ENCODE measurements around the gene C1QTNF3.

DNA sequence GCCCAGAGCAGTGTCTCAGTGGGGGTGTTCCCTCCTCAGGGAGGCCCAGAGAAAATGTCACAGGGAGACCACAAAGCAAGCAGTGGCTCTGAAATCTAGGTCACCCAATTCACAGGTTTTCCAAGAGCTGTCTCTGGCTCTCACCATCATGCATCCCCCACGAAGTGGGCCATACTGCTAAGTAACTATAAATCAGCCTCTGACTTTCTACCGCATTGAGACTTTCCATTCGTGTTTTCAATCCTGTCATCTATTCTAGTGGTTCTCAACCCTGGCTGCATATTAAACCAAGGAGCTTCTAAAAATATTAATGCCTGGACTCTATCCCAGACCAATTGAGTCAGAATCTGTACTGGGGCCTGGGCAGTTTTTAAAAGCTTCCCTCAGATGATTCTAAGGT, 2.0 kb upstream of the C1QTNF3 start:
- TF ChIP-seq POLR2A (IDR thresholded peaks at IDR 0.05), result no peak
- TF ChIP-seq, protein P1, sequence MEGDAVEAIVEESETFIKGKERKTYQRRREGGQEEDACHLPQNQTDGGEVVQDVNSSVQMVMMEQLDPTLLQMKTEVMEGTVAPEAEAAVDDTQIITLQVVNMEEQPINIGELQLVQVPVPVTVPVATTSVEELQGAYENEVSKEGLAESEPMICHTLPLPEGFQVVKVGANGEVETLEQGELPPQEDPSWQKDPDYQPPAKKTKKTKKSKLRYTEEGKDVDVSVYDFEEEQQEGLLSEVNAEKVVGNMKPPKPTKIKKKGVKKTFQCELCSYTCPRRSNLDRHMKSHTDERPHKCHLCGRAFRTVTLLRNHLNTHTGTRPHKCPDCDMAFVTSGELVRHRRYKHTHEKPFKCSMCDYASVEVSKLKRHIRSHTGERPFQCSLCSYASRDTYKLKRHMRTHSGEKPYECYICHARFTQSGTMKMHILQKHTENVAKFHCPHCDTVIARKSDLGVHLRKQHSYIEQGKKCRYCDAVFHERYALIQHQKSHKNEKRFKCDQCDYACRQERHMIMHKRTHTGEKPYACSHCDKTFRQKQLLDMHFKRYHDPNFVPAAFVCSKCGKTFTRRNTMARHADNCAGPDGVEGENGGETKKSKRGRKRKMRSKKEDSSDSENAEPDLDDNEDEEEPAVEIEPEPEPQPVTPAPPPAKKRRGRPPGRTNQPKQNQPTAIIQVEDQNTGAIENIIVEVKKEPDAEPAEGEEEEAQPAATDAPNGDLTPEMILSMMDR (IDR thresholded peaks at IDR 0.05), result no peak
